GM19238 (cell line): Measurements from ENCODE around the gene PSD.

Experiments used
- DNase-seq: peaks from one replicate; pipeline ENCODE4 v3.0.0; 2011; ENCODE audit warnings: low spot score; ENCODE audit not compliant: insufficient read length

The PSD gene

GRCh38 chr10:102404361-102405107 lies 14.1 kb downstream of the PSD start:
- no peak for DNase-seq

- no peak for DNase-seq
These were observed 15.5 kb downstream of the PSD start for GRCh38 chr10:102403115-102403514.

GRCh38 chr10:102402512-102402896 lies 16.1 kb downstream of the PSD start:
- DNase-seq, result no peak

- no peak for DNase-seq
These were observed 16.7 kb downstream of the PSD start for GRCh38 chr10:102401735-102402511.

- DNase-seq, result no peak
These were observed 17.3 kb downstream of the PSD start for GRCh38 chr10:102401342-102401654.

GRCh38 chr10:102400598-102401341 lies 17.8 kb downstream of the PSD start:
- DNase-seq, result no peak

GRCh38 chr10:102400076-102400475 lies 18.5 kb downstream of the PSD start:
- no peak for DNase-seq

GRCh38 chr10:102399217-102400021 lies 19.2 kb downstream of the PSD start:
- peak; percentile 86 for DNase-seq

GRCh38 chr10:102398172-102399020 lies 20.2 kb downstream of the PSD start:
- DNase-seq, result no peak

- DNase-seq, result no peak
These were observed 21.1 kb downstream of the PSD start for GRCh38 chr10:102397222-102398171.

GRCh38 chr10:102396730-102397151 lies 21.8 kb downstream of the PSD start:
- DNase-seq, result no peak

GRCh38 chr10:102396317-102396650 lies 22.3 kb downstream of the PSD start:
- DNase-seq, result no peak

GRCh38 chr10:102395400-102396316 lies 22.9 kb downstream of the PSD start, which contains the start of gene NFKB2:
TSS of gene NFKB2 (plus strand) at chr10:102395705. CDS start at chr10:102395960, 255 bp downstream.
- DNase-seq, result peak; percentile 88

- no peak for DNase-seq
These were observed 23.7 kb downstream of the PSD start for GRCh38 chr10:102394801-102395399.

- peak; percentile 98 for DNase-seq
These were observed 24.3 kb downstream of the PSD start for GRCh38 chr10:102394079-102394800.

GRCh38 chr10:102393411-102394078 lies 25.0 kb downstream of the PSD start:
- no peak for DNase-seq

GRCh38 chr10:102392306-102392705 lies 26.3 kb downstream of the PSD start:
- DNase-seq, result no peak
